OCI-LY3 (cell line): ENCODE data around the gene INKA2.
A peak's percentile ranks its signal among the peaks of the same experiment; 100 is the strongest.

Experiments used
- H2AFZ ChIP-seq: fragments of 200-600, 300-600 bp; shearing (Covaris generic); 2 replicates; pipeline ENCODE4 v1.6.0; 2014; ENCODE audit warnings: antibody characterized with exemption, low read depth, low read length
- H3K27ac ChIP-seq: fragments of 200-600, 300-600 bp; sonication (generic); 2 replicates; pipeline ENCODE4 v1.5.1; 2014; ENCODE audit warnings: mild to moderate bottlenecking, low read length, moderate library complexity, mixed read lengths
- H3K27me3 ChIP-seq: fragments of 200-600, 300-600 bp; sonication (generic); 2 replicates; pipeline ENCODE4 v1.6.1; 2014; ENCODE audit warnings: low read depth, low read length, mixed read lengths
- H3K36me3 ChIP-seq: fragments of 200-600, 300-600 bp; sonication (generic); replicated peaks from 2 replicates; pipeline ENCODE3; 2014; ENCODE audit warnings: low read depth, low read length, mixed read lengths
- H3K4me1 ChIP-seq: fragments of 300-600, 200-600 bp; sonication (generic); 2 replicates; pipeline ENCODE4 v1.6.1; 2014; ENCODE audit warnings: low read length, mixed read lengths
- H3K4me2 ChIP-seq: fragments of 200-600, 300-600 bp; sonication (generic); 2 replicates; pipeline ENCODE4 v1.6.1; 2014; ENCODE audit warnings: low read length, mixed read lengths
- H3K4me3 ChIP-seq: fragments of 300-600, 200-600 bp; sonication (generic); 2 replicates; pipeline ENCODE4 v1.5.1; 2014; ENCODE audit warnings: antibody characterized with exemption, mild to moderate bottlenecking, low read length, moderate library complexity
- H3K79me2 ChIP-seq: fragments of 300-600, 200-600 bp; shearing (Covaris generic); 2 replicates; pipeline ENCODE4 v1.6.1; 2014; ENCODE audit warnings: mild to moderate bottlenecking, low read length, mixed read lengths
- H3K9ac ChIP-seq: fragments of 300-600, 200-600 bp; shearing (Covaris generic); 2 replicates; pipeline ENCODE4 v1.6.0; 2014; ENCODE audit warnings: mild to moderate bottlenecking, low read length, moderate library complexity
- H3K9me3 ChIP-seq: fragments of 200-600, 300-600 bp; shearing (Covaris generic); 2 replicates; pipeline ENCODE4 v1.6.1; 2014; ENCODE audit warnings: low read length, mixed read lengths; ENCODE audit not compliant: insufficient read depth
- H4K20me1 ChIP-seq: fragments of 200-600, 300-600 bp; sonication (generic); 2 replicates; pipeline ENCODE4 v1.6.1; 2016; ENCODE audit warnings: low read length, mixed read lengths; ENCODE audit not compliant: insufficient read depth
- CTCF ChIP-seq: fragments of 200-600, 300-600 bp; sonication (generic); IDR thresholded peaks from 2 replicates; pipeline ENCODE4 v1.5.1; 2014; ENCODE audit warnings: antibody characterized with exemption, low read length, low read depth
- EZH2phosphoT487 ChIP-seq: fragments of 200-600 bp; shearing (Covaris generic); IDR thresholded peaks from 2 replicates; pipeline ENCODE4 v1.6.1; 2018; ENCODE audit warnings: antibody characterized with exemption, mixed run types, low read depth

Gene INKA2

GRCh38 chr1:111747282-111747734 lies 8.1 kb upstream of the INKA2 start:
- TF ChIP-seq EZH2phosphoT487 (no peak), CTCF (peak; percentile 56)
- H2AFZ ChIP-seq: no peak overlapping the region
- no peak overlapping the region for H3K4me2 ChIP-seq

GRCh38 chr1:111746614-111746999 lies 7.4 kb upstream of the INKA2 start:
- no peaks in the 10 kb centered on the region for H3K36me3 ChIP-seq
- H3K79me2 ChIP-seq: no peaks in the 10 kb centered on the region
- no peak overlapping the region for H2AFZ ChIP-seq
- H4K20me1 ChIP-seq: no peaks in the 10 kb centered on the region
- TF ChIP-seq CTCF: no peak
- H3K9ac ChIP-seq: no peak overlapping the region
- H3K4me1 ChIP-seq: peaks cover 6% of the 10 kb centered on the region; the same call in 1 of the 2 replicates
- H3K27me3 ChIP-seq: no peaks in the 10 kb centered on the region
- no peak overlapping the region for H3K27ac ChIP-seq
- H3K9me3 ChIP-seq: no peaks in the 10 kb centered on the region
- H3K4me3 ChIP-seq: no peak overlapping the region
- H3K4me2 ChIP-seq: no peak overlapping the region

More at GRCh38 chr1:111747282-111747734, 8.1 kb upstream of the INKA2 start:
- H3K9me3 ChIP-seq: no peaks in the 10 kb centered on the region
- H3K4me1 ChIP-seq: peaks cover 6% of the 10 kb centered on the region; the same call in 1 of the 2 replicates
- H4K20me1 ChIP-seq: no peaks in the 10 kb centered on the region
- no peaks in the 10 kb centered on the region for H3K27me3 ChIP-seq
- H3K27ac ChIP-seq: no peak overlapping the region
- H3K9ac ChIP-seq: no peak overlapping the region
- no peaks in the 10 kb centered on the region for H3K36me3 ChIP-seq
- no peaks in the 10 kb centered on the region for H3K79me2 ChIP-seq
- H3K4me3 ChIP-seq: no peak overlapping the region

- H3K4me1 ChIP-seq: peaks cover 6% of the 10 kb centered on the region; the same call in 1 of the 2 replicates
- TF ChIP-seq EZH2phosphoT487 (no peak), CTCF (no peak)
- no peak overlapping the region for H3K27ac ChIP-seq
- no peaks in the 10 kb centered on the region for H3K79me2 ChIP-seq
- H3K4me2 ChIP-seq: no peak overlapping the region
- no peak overlapping the region for H2AFZ ChIP-seq
- no peak overlapping the region for H3K4me3 ChIP-seq
- no peaks in the 10 kb centered on the region for H3K9me3 ChIP-seq
- no peaks in the 10 kb centered on the region for H3K36me3 ChIP-seq
- H4K20me1 ChIP-seq: no peaks in the 10 kb centered on the region
- H3K27me3 ChIP-seq: no peaks in the 10 kb centered on the region
- no peak overlapping the region for H3K9ac ChIP-seq
These were observed 6.7 kb upstream of the INKA2 start for GRCh38 chr1:111745675-111746613.

GRCh38 chr1:111743679-111744101 lies 4.5 kb upstream of the INKA2 start:
- Histone ChIP-seq H2AFZ (no peak overlapping the region), H3K9ac (no peak overlapping the region), H3K4me1 (peaks cover 11% of the 10 kb centered on the region; the same call in 1 of the 2 replicates), H3K9me3 (no peaks in the 10 kb centered on the region), H3K4me2 (no peak overlapping the region), H3K4me3 (no peak overlapping the region), H3K27ac (no peak overlapping the region), H3K27me3 (no peaks in the 10 kb centered on the region), H4K20me1 (no peaks in the 10 kb centered on the region), H3K36me3 (no peaks in the 10 kb centered on the region), H3K79me2 (no peaks in the 10 kb centered on the region)
- TF ChIP-seq CTCF (no peak), EZH2phosphoT487 (no peak)
